Measurements from ENCODE around the gene ZNF423.

Gene ZNF423

GRCh38 chr16:49890876-49891275 is 35.0 kb upstream of the ZNF423 start:
- Histone ChIP-seq H3F3A (ENCODE audit: insufficient read depth, low read length) (no peaks in the 10 kb centered on the region), H4K20me1 (ENCODE audit: insufficient read depth, low read length) (no peaks in the 10 kb centered on the region), H3K36me3 (ENCODE audit: insufficient read depth, low read length) (no peaks in the 10 kb centered on the region), H3K9me2 (ENCODE audit: low read depth, low read length) (no peaks in the 10 kb centered on the region), H3K9ac (ENCODE audit: low read length) (no peak overlapping the region), H3K79me2 (ENCODE audit: insufficient read depth, low read length) (no peaks in the 10 kb centered on the region), H3K9me3 (ENCODE audit: low read length) (no peaks in the 10 kb centered on the region), H2AFZ (ENCODE audit: low read length) (no peak overlapping the region), H3K4me2 (ENCODE audit: low read length) (no peak overlapping the region), H3K27ac (ENCODE audit: low read depth, low read length, poor library complexity, severe bottlenecking) (no peak overlapping the region), H3K4me3 (ENCODE audit: low read depth, low read length, poor library complexity, severe bottlenecking) (no peak overlapping the region), H3K27me3 (ENCODE audit: insufficient read depth, low read length) (no peaks in the 10 kb centered on the region), H3K4me1 (ENCODE audit: insufficient read depth, low read length, severe bottlenecking) (no peaks in the 10 kb centered on the region)
- TF ChIP-seq EZH2 (IDR thresholded peaks at IDR 0.05; ENCODE audit: borderline replicate concordance, low read length) (no peak), CTCF (IDR thresholded peaks at IDR 0.05; ENCODE audit: low read length) (peak; percentile 48; the same call in 1 of the 2 replicates)

- Histone ChIP-seq H3K9ac (ENCODE audit: low read length) (no peak overlapping the region), H3K9me3 (ENCODE audit: low read length) (no peaks in the 10 kb centered on the region), H3K27ac (ENCODE audit: low read depth, low read length, poor library complexity, severe bottlenecking) (no peak overlapping the region), H3K9me2 (ENCODE audit: low read depth, low read length) (no peaks in the 10 kb centered on the region), H2AFZ (ENCODE audit: low read length) (no peak overlapping the region), H4K20me1 (ENCODE audit: insufficient read depth, low read length) (no peaks in the 10 kb centered on the region), H3F3A (ENCODE audit: insufficient read depth, low read length) (no peaks in the 10 kb centered on the region), H3K4me3 (ENCODE audit: low read depth, low read length, poor library complexity, severe bottlenecking) (no peak overlapping the region), H3K27me3 (ENCODE audit: insufficient read depth, low read length) (no peaks in the 10 kb centered on the region), H3K79me2 (ENCODE audit: insufficient read depth, low read length) (no peaks in the 10 kb centered on the region), H3K4me2 (ENCODE audit: low read length) (no peak overlapping the region), H3K36me3 (ENCODE audit: insufficient read depth, low read length) (no peaks in the 10 kb centered on the region), H3K4me1 (ENCODE audit: insufficient read depth, low read length, severe bottlenecking) (no peaks in the 10 kb centered on the region)
- TF ChIP-seq CTCF (IDR thresholded peaks at IDR 0.05; ENCODE audit: low read length) (no peak), EZH2 (IDR thresholded peaks at IDR 0.05; ENCODE audit: borderline replicate concordance, low read length) (no peak)
Observed at GRCh38 chr16:49889725-49890397, 33.9 kb upstream of the ZNF423 start.

- Histone ChIP-seq H3K4me1 (ENCODE audit: insufficient read depth, low read length, severe bottlenecking) (no peaks in the 10 kb centered on the region), H3K27me3 (ENCODE audit: insufficient read depth, low read length) (no peaks in the 10 kb centered on the region), H3K4me3 (ENCODE audit: low read depth, low read length, poor library complexity, severe bottlenecking) (no peak overlapping the region), H3K9me3 (ENCODE audit: low read length) (no peaks in the 10 kb centered on the region), H3K27ac (ENCODE audit: low read depth, low read length, poor library complexity, severe bottlenecking) (no peak overlapping the region), H3K9ac (ENCODE audit: low read length) (no peak overlapping the region), H4K20me1 (ENCODE audit: insufficient read depth, low read length) (no peaks in the 10 kb centered on the region), H3K9me2 (ENCODE audit: low read depth, low read length) (no peaks in the 10 kb centered on the region), H3K4me2 (ENCODE audit: low read length) (no peak overlapping the region), H3F3A (ENCODE audit: insufficient read depth, low read length) (no peaks in the 10 kb centered on the region), H3K79me2 (ENCODE audit: insufficient read depth, low read length) (no peaks in the 10 kb centered on the region), H2AFZ (ENCODE audit: low read length) (no peak overlapping the region), H3K36me3 (ENCODE audit: insufficient read depth, low read length) (no peaks in the 10 kb centered on the region)
- no peak for TF ChIP-seq EZH2 (IDR thresholded peaks at IDR 0.05; ENCODE audit: borderline replicate concordance, low read length)
- no peak for TF ChIP-seq CTCF (IDR thresholded peaks at IDR 0.05; ENCODE audit: low read length)
Observed at GRCh38 chr16:49886554-49887094, 30.7 kb upstream of the ZNF423 start.
